GM19025 (cell line): Measurements from ENCODE around the gene EVX2.

Source experiments
- ATAC-seq: cut with Tn5 transposase; IDR thresholded peaks from one replicate; pipeline ENCODE4 v1.9.1; 2021; ENCODE audit warnings: mild to moderate bottlenecking, low read depth, moderate library complexity; ENCODE audit not compliant: unreplicated experiment

Gene EVX2

DNA sequence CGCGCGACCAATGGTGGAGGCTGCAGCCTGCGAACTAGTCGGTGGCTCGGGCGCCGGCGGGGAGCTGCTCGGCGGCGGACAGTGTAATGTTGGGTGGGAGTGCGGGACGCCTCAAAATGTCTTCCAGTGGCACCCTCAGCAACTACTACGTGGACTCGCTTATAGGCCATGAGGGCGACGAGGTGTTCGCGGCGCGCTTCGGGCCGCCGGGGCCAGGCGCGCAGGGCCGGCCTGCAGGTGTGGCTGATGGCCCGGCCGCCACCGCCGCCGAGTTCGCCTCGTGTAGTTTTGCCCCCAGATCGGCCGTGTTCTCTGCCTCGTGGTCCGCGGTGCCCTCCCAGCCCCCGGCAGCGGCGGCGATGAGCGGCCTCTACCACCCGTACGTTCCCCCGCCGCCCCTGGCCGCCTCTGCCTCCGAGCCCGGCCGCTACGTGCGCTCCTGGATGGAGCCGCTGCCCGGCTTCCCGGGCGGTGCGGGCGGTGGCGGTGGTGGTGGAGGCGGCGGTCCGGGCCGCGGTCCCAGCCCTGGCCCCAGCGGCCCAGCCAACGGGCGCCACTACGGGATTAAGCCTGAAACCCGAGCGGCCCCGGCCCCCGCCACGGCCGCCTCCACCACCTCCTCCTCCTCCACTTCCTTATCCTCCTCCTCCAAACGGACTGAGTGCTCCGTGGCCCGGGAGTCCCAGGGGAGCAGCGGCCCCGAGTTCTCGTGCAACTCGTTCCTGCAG, 39.1 kb upstream of the EVX2 start, which contains the start of gene HOXD9:
TSS of gene HOXD9 (plus strand) at position 37 of the 728 bp plus-strand sequence. CDS start at position 87, 50 bp downstream.
- ATAC-seq = no peak

DNA sequence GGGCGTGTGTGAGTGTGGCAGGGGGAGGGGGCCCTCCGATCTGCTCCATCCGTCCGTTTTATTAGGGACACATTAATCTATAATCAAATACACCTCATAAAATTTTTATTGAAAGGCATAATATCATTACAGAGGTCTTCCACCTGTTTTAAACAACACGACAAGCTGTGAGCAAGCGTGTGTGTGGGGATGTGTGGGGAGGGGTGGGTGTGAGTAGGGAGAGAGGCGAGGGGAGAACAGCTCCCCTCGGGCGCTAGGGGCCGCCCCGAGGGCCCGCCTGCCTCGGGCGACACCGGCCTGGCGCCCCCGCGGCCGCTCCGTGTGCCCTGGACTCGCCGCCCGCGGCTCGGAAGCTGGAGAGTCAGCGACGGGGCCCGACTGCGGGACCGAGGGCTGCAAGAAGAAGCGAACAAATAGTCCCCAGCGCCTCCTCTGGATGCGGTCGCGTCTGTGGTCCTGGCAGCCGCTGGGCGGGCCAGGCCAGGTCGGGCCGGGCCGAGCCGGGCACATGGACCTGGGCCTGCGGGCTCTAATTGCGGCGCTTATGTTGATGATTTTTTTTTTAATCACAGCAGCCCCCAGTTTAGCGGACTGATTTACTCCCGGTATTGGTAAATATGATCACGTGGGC, 38.4 kb upstream of the EVX2 start:
- ATAC-seq = no peak

DNA sequence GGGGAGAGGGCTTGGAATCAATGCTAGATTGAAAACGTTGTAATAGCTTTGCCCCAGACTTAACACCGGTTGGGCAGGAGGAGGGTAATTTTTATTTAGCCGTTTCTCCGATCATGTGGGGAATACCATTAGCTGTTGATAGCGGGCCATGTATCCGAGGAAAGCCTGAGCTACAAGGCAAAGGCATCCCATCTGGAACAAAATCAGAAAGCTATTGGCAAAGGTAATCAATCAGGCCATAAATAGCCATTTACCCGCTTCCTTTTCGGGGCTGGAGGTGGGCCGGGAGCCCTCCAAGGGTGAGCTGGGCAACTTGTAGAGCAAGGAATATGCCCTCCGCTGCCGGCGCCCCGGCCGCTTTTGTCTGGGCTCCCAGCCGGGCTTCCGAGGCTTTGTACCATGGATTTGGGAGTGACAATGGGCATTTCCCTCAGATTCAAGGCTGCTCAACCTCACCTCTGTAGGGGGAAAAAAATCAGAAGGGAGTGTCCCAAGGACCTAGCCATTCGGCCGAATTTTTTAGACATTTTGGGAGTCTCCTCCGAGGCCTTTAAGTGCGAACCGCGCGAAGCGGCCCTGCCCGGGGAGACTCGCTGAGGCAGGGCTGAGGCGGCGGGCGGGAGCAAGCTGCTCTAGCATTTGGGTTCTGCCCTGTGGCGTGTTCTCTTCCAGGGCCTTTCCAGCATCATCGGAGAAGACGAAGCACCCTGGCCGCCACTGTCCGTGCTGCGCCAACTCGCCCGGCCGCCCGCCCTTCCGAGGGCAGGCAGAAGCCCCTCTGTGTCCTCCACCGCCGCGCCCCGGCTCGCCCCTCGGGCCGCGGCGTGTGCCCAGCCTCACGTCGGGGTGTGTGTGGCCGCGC, 37.7 kb upstream of the EVX2 start:
- ATAC-seq = no peak

DNA sequence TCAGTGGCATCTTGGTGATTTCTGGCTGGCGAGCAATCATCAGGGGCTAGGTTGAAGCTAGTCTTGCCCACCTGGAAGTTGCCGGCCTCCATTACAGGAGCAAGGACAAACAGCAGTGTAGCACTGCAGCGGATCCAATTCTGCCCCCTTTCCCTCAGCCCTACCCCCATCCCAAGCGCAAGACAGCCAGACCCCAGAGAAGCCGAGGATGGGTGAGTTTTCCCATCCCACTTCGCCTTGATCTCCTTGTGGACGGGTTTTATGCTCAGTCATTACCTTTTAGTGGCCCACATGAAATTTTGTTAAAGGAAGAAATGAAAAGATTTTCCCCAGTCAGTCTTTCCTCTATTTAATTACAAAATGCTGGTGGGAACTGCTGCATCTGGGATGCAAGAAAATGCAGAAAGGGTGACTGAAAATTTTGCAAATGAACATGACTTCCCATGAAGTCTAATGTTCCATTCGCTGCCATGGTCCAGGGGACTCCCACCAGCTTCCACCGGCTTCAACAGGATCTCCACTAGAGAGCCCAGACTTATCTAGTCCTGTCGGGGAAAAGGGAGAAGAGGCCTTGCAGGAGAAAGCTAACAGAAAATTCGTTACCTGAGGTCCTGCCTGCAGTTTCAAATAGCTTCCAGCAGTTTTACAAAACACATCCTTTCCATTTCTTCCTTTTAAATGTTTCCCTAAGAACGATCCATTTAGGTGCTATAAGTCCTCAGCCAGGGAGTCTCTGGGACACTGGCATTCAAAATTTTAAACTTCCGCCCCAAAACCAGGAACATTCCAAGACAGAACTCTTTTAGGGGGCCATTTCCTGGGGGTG, 36.8 kb upstream of the EVX2 start:
- no peak for ATAC-seq

DNA sequence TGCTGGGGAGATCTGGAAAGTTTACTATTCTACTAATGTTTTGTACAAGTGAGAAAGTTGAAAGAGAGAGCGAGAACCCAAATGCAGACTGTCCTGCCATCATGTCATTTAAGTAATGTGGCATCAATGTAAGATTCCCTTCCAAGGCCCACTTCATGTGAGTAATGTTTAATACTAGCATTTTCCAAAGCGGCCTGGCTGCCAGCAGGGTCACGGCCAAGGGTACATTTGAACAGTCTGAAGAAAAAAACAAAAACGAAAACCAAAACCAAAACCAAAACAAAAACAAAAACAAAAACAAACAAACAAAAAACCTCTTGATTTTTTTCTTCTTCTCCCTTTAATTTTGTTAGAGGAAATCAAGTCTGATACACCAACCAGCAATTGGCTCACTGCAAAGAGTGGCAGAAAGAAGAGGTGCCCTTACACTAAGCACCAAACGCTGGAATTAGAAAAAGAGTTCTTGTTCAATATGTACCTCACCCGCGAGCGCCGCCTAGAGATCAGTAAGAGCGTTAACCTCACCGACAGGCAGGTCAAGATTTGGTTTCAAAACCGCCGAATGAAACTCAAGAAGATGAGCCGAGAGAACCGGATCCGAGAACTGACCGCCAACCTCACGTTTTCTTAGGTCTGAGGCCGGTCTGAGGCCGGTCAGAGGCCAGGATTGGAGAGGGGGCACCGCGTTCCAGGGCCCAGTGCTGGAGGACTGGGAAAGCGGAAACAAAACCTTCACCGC, 35.0 kb upstream of the EVX2 start:
- no peak for ATAC-seq

DNA sequence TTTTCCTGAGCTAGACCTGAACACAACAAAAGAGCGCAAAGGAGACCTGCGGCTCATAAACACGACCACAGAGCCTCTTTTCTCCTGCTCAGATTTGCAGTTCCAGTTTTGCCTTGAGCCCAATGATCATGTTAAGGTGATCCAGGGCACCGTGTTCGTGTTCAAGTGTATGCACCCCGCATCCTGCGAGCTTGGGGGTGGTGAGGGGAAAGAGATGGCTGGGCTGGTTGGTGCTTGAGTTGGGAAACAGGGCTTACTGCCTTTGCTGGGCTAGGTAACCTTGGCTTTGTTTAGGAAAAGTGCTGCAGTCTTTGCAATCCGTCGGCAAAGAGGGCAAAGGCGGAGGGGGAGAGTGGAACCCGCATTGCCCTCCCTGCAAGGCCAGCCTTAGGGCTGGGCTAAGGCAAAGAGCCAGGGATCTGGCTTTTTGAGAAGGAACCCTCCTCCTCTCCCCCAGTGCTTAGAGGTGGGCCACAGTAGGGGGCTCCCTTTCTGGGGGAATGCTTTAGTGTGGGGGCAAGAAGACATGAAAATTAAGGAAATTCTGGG, 34.1 kb upstream of the EVX2 start:
- no peak for ATAC-seq

DNA sequence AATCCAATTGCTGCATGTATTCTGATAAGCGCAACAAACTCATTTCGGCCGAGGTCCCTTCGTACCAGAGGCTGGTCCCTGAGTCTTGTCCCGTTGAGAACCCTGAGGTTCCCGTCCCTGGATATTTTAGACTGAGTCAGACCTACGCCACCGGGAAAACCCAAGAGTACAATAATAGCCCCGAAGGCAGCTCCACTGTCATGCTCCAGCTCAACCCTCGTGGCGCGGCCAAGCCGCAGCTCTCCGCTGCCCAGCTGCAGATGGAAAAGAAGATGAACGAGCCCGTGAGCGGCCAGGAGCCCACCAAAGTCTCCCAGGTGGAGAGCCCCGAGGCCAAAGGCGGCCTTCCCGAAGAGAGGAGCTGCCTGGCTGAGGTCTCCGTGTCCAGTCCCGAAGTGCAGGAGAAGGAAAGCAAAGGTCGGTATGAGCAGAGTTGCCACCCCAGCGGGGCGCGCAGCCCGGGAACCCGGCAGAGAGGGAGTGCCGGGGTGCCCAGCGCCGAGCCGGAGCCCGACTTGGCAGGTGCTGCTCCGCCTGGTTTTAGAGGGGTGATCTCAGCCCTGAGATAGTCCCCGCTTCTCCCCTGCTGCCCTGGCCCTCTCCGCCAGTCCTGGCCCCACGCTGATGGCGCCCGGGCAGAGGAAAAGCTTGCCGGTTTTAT, 33.5 kb upstream of the EVX2 start:
- ATAC-seq = no peak

DNA sequence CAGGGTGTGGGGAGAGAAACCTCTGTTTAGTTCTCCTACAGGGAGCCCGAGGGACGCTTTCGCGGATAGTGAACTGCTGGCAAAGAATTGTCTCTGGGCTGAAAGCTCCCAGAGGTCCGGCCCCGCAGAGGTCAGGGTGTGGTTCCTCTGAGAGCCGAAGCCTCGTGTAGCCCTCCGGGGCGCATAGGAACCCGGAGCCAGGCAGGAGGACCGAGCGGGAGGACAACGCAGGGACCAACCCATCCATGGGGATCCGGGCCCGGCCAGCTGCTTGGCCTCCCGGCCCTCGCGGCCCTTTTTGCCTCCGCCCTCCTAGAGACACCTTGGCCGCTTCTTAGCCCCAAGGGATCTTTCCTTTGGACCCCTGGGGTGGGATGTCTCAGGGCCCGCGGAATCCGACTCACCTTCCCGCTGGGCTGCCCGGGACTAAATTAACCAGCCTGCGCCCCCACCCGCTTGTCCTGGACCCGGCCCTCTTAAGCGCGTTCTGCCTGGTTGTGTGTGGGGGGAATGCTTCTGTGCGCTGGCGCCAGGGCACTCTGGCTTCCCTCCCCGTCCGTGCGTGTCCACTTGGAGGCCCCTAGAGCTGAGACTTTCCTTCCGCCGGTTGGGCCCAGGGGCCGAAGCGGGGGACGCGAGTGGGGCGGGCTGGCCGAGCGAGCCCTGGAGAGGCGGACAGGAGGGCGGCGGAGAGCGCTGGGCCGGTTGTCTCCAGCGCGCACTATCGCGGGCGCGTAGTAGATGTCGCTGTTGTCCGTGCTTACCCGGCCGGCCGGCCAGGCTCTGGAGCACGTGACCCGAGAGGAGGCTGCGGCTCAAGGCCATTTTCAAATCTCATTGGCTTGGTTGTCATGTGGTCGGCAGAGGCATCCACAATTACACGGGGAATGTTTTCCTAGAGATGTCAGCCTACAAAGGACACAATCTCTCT, 32.4 kb upstream of the EVX2 start, which contains the start of gene HOXD10:
TSS of gene HOXD10 (plus strand) at position 896 of the 931 bp plus-strand sequence. CDS start 56 bp downstream, outside the sequence.
- no peak for ATAC-seq

DNA sequence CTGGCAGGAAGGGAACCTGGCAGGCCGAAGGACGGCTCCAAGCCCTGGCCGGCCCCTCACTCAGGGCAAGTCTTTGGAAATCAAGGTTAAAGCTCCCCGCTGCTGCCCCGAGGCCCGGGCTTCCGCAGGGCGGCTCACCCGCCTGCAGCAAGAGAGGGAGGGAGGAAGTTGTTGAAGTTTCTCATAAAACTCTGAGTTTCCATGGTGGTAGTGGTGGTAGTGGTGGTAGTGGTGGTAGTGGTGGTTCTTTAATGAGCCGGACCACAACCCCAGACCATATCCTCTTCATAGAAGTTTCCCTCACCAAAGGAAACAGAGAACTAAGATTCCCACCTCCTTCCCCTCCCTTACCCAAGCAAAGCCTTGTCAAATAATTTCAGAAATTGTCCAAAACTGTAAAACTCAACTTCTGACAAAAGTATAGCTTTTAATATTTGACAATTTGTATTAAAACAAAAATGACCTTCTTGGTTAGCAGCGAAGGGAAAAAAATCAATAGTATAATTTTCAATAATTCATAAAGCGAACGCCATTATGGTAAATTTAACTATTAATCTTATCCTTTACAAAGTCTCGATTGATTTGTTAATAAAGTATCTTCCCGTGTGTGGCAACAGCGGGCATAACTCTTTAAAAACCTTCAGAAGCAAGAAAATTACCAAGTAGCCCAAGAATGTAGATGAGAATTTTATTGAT, 31.3 kb upstream of the EVX2 start:
- ATAC-seq = no peak

DNA sequence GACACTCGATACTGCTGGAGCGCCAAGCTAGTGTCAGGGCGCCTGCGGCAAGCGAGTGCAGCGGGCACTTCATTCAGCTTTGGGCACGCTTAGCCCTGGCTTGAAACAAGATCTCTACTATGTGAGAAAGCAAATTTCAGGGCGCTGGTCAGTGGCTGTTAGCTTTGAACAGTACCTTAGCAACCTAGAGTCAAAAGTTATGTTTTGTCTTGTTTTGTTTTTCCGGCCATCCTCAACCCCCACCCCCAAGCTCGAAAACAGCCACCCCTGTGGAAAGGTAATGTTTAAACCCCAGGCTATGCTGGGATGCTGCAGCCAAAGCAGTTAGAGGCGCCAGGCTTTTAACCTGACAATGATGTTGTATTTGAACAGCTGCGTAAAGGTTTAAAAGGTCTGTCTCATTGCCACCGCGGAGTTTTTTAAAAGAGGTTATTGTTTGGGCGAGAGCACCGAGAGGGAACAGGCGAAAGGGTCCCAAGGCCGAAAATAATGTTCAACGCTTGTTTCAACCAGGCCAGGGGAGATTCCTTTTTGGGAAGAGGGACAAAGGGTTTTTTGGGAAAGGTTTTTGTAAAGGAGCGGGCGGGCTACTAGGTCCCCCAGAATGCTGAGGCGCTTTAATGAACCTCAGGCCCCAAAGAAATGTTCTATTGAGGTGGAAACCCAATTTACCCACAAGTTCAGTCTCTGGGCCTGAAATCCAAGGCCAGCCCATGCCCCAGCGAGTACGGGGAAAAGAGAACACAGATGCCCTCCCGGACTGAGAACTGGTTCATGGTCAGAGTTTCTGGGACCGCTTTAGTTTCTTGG, 30.6 kb upstream of the EVX2 start:
- ATAC-seq = no peak

DNA sequence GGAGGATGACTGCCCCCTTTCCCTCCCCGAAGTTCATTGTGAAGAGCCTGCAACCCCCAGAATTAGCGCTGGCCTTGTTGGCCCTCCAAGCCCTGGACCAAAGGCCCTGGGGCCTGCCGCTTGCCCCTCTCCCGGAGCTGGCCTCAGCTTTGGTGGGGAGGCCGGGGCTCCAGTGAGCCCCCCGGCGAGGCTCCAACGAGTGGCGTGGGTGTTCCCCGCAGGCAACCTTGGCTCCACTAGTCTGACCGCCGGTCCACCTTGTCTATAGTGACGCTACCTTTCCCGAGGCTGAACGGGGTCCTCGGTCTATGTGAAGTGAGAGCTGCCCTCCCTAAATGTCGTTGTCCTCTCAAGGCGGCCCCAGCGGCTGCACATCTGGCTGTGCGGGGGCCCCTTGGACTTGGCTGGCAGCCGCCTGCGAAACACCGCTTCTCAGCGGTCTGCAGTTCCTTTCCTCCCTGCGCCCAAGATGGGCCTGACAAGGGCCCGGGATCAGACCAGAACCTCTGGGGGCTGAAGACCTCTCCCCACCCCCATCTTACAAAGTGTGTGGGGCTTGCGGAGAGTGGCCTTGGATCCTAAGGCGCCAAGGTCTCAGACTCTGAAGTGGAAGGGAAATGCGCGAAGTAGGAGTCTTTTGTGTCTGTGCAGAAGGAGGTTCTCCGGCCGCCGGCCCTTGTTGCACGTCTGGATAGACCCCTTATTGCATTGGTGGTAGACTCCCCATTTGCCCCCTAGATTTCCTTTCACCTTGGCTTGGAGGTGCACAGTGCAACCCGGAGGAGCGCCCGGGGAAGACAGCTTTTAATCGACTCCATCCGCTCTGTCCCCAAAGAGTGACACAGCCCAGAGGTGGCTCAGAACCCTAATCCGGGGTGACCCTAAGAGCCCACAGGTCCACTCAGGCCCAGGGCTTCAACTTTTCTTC, 28.9 kb upstream of the EVX2 start:
- ATAC-seq = no peak

DNA sequence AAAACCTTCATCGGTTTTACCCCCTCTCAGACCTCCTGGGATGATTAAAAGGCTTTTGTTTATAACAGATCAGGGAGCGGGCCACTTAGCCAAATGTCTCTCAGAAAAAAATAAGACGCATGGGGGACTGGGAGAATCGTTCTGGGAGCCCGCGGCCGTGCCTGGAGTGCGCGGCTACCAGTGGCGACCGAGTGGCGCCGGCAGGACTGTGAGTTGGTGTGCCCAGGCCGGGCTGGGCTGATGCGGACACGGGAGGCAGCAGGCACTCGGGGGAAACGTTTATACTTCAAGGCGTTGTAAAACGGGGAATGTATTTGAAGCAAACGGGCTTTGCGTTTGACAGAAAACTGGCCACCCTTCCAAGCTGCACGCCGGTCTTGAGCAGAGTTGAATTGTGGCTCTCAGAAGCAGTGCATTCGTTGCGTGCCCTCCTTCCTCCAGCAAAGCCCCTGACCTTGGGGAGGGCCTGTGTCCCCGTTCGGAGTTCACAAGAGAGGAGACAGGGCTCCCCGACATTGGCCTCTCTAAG, 28.1 kb upstream of the EVX2 start:
- no peak for ATAC-seq

DNA sequence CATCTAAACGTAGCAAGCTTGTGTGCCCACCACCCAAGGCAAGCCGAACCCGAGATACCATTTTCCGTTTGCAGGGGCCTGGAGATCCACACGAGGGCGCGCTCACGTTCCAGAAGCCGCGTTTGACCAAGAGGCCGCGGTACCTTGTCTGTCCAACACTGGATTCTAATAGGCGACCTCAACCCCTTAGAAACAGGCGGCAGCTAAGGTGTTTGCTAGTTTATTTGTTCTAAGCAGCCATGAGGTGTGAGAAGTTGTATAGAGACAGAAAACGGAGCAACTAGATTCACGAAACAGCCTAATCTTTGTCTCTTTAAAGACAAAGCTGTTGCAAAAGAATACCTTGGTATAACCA, 27.5 kb upstream of the EVX2 start:
- ATAC-seq = no peak

DNA sequence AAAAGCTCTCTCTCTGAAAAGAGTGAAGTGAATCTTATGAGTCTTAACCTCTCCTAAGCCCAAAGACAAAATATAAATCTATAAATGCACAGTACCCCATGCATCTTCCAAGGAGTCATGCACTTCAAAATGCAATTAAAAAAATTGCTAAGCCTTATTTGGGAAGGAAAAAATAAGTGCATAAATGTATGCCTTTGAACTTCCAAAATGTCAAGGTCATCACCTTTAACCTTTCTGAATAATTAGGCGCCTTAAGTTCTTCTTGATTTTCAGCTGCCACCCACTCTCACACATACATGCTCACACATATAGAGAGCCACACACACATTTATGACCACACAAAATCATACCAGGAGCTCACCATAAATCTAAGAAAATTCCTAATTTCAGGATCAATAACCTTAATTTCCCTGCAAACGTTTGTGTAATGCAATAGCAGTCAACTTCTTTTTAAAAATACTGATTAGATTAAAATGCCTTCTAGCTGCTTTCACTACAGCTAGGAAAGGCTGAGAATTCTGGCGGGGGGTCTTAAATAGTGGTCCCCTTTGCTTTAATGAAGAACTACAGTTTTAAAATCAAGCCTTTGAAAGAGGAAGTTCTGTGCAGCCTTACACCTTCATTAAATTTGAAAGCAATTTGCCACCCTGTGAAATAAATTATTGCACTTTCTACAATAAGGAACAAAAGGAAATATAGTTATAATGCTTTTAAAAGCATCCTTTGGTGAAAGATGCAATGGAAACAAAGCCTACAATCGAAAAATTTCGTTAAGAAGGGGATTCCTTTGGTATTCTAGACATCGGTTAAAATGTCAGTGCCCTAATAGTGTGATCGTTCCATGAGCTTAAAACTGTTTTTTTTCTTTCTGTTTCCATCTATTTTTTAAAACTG, 26.9 kb upstream of the EVX2 start:
- ATAC-seq = no peak
